Neural crest cell (in vitro differentiated cells): Measurements from ENCODE around the gene RASA2. TPM values are rescaled to one million over a fixed set of nuclear protein-coding genes. Genes with fewer than 3 reads are reported as not detected.
"Not testable (repeated sequence)": the region's sequence is repeated elsewhere in the genome, so short reads cannot be mapped to it uniquely, and the experiment has no call there.

ENCODE experiments used
- DNase-seq: peaks from one replicate; pipeline ENCODE4 v3.0.0; 2021; ENCODE audit warnings: low read depth, mixed read lengths, low spot score
- H3K27ac Mint-ChIP-seq: one replicate; pipeline ENCODE4 v1.8.0; 2021; ENCODE audit warnings: mild to moderate bottlenecking, mixed read lengths; ENCODE audit not compliant: unreplicated experiment
- H3K27me3 Mint-ChIP-seq: 2 replicates; pipeline ENCODE4 v1.8.0; 2021; ENCODE audit warnings: low read depth, mild to moderate bottlenecking, mixed read lengths
- H3K36me3 Mint-ChIP-seq: 2 replicates; pipeline ENCODE4 v1.8.0; 2021; ENCODE audit warnings: low read depth, mild to moderate bottlenecking, mixed read lengths
- H3K4me1 Mint-ChIP-seq: 2 replicates; pipeline ENCODE4 v1.8.0; 2021; ENCODE audit warnings: mixed read lengths
- H3K4me3 Mint-ChIP-seq: one replicate; pipeline ENCODE4 v1.8.0; 2021; ENCODE audit warnings: mild to moderate bottlenecking, mixed read lengths
- H3K9me3 Mint-ChIP-seq: 2 replicates; pipeline ENCODE4 v1.8.0; 2021; ENCODE audit warnings: mixed read lengths
- CTCF ChIP-seq: fragments of 200-600 bp; sonication (generic); conservative IDR thresholded peaks from 2 replicates; pipeline ENCODE4 v1.5.0; 2021; ENCODE audit warnings: antibody characterized with exemption, mild to moderate bottlenecking
- total RNA-seq: library from RNA; stranded (reverse); gene quantifications from 2 replicates; pipeline ENCODE4 v1.2.1, GENCODE V29; 2021

Gene RASA2
- total RNA-seq, 1 donor from 2014 or later: 19.2 TPM

DNA sequence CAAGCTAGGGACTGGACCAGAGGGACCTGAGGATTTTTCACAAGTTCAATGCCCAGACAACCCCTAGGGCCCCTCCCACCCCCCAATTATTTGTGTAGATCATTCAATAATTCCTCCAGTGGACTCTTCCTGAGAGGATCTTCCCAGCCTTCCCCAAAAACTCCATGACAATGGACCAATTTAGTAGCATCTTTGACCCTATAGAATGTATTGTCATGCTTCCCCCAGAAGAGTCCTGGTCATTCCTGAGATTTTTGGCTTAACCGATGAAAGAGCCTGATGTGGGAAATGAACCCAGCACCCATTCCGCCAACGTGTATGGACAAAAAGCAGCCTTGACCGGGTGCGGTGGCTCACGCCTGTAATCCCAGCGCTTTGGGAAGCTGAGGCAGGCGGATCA lies 132.1 kb downstream of the RASA2 start:
- DNase-seq: no peak
- Mint-ChIP-seq H3K4me1 (peaks cover 3% of the 10 kb centered on the region), H3K9me3 (no peaks in the 10 kb centered on the region), H3K27me3 (no peaks in the 10 kb centered on the region), H3K27ac (no peak overlapping the region), H3K36me3 (peaks cover 12% of the 10 kb centered on the region), H3K4me3 (no peak overlapping the region)
- no peak for TF ChIP-seq CTCF

- Mint-ChIP-seq H3K27ac (no peak overlapping the region), H3K36me3 (peaks cover 12% of the 10 kb centered on the region)
These were observed 132.6 kb downstream of the RASA2 start for GRCh38 chr3:141619450-141619849.

GRCh38 chr3:141623691-141624090 lies 136.9 kb downstream of the RASA2 start:
- H3K27me3 Mint-ChIP-seq: no peaks in the 10 kb centered on the region
- TF ChIP-seq CTCF: no peak
- peaks cover 2% of the 10 kb centered on the region for H3K9me3 Mint-ChIP-seq
- H3K4me3 Mint-ChIP-seq: no peak overlapping the region
- H3K36me3 Mint-ChIP-seq: peaks cover 3% of the 10 kb centered on the region
- DNase-seq: no peak
- no peak overlapping the region for H3K27ac Mint-ChIP-seq
- H3K4me1 Mint-ChIP-seq: peaks cover 3% of the 10 kb centered on the region

More at GRCh38 chr3:141619450-141619849, 132.6 kb downstream of the RASA2 start:
- no peak for TF ChIP-seq CTCF
- Mint-ChIP-seq H3K4me1 (peaks cover 3% of the 10 kb centered on the region), H3K27me3 (no peaks in the 10 kb centered on the region), H3K9me3 (no peaks in the 10 kb centered on the region), H3K4me3 (no peak overlapping the region)
- no peak for DNase-seq

- Mint-ChIP-seq H3K27ac (peak overlapping the region; percentile 78), H3K4me1 (no peaks in the 10 kb centered on the region), H3K27me3 (no peaks in the 10 kb centered on the region), H3K9me3 (peaks cover 8% of the 10 kb centered on the region), H3K36me3 (no peaks in the 10 kb centered on the region), H3K4me3 (no peak overlapping the region)
- DNase-seq: no peak
- no peak for TF ChIP-seq CTCF
These were observed 138.7 kb downstream of the RASA2 start for GRCh38 chr3:141625506-141625905.

DNA sequence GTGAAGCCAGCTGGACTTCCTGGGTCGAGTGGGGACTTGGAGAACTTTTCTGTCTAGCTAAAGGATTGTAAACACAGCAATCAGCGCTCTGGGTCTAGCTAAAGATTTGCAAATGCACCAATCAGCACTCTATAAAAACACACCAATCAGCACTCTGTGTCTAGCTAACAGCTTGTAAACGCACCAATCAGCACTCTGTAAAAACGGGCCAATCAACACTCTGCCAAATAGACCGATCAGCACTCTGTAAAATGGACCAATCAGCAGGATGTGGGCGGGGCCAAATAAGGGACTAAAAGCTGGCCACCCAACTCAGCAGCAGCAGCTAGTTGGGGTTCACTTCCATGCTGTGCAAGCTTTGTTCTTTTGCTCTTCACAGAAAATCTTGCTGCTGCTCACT lies 141.5 kb downstream of the RASA2 start:
- not testable (repeated sequence) for H3K27me3 Mint-ChIP-seq, H3K4me3 Mint-ChIP-seq, H3K36me3 Mint-ChIP-seq, H3K9me3 Mint-ChIP-seq, H3K27ac Mint-ChIP-seq, DNase-seq, H3K4me1 Mint-ChIP-seq

DNA sequence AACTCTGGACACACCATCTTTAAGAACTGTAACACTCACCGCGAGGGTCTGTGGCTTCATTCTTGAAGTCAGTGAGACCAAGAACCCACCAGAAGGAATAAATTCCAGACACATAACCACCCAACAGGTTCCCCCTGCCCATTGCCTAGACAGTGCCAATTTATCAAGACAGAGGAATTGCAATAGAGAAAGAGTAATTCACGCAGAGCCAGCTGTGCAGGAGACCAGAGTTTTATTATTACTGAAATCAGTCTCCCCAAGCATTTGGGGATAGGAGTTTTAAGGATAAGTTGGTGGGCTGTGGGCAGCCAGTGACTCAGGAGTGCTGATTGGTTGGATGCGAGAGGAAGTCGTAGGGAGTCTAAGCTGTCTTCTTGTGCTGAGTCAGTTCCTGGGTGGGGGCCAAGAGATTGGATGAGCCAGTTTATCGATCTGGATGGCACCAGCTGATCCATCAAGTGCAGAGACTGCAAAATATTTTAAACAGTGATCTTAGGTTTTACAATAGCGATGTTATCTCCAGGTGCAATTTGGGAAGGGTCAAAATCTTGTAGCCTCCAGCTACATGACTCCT lies 142.1 kb downstream of the RASA2 start:
- H3K4me3 Mint-ChIP-seq, DNase-seq, H3K36me3 Mint-ChIP-seq, H3K27me3 Mint-ChIP-seq, H3K9me3 Mint-ChIP-seq, H3K27ac Mint-ChIP-seq, H3K4me1 Mint-ChIP-seq: not testable (repeated sequence)
